ENCODE data around the gene ABCA5. TPM values are rescaled to one million over a fixed set of nuclear protein-coding genes. Genes with fewer than 3 reads are reported as not detected.

The ABCA5 gene
- 1.8 to 2.6 TPM (median 2.5 TPM) in 5 replicates for total RNA-seq (2022; extraction: Qiagen RNA extraction)

GRCh38 chr17:69327060-69327831, at the start of gene ABCA5:
Gene ABCA5 (minus strand): TSS chr17:69327133. CDS start chr17:69314415, 12,718 bp downstream.

GRCh38 chr17:69228576-69228975, 98.4 kb downstream of the ABCA5 start, which contains the start of gene ABCA10:
Gene ABCA10 (minus strand): TSS chr17:69228824. CDS start chr17:69225358, 3,466 bp downstream.

Other genes starting within 250 kb of the ABCA5 start
- gene ABCA6, start 185.2 kb downstream of the ABCA5 start, total RNA-seq (2022; extraction: Qiagen RNA extraction) = 0.02 to 0.10 TPM (median 0.03 TPM) in 4 of 5 replicates, not detected in the other
- 0.06 to 0.14 TPM (median 0.11 TPM) in 5 replicates for gene ABCA10, start 98.3 kb downstream of the ABCA5 start, total RNA-seq (2022; extraction: Qiagen RNA extraction)
- 5.5 to 7.4 TPM (median 6.5 TPM) in 5 replicates for gene MAP2K6, start 87.6 kb upstream of the ABCA5 start, total RNA-seq (2022; extraction: Qiagen RNA extraction)

All from A549 treated with dexamethasone at 1 μM for 4 hours (cell line).